GM12873 (cell line): ENCODE measurements around the gene SYAP1.

Experiments used
- TF ChIP-seq, protein P1 (sequence below): IDR thresholded peaks from 2 replicates; pipeline ENCODE4 v1.5.1; 2012; ENCODE audit warnings: low read depth, mild to moderate bottlenecking, moderate library complexity, low read length, control low read depth; ENCODE audit not compliant: insufficient read depth; ENCODE audit errors: missing control alignments

Gene SYAP1

DNA sequence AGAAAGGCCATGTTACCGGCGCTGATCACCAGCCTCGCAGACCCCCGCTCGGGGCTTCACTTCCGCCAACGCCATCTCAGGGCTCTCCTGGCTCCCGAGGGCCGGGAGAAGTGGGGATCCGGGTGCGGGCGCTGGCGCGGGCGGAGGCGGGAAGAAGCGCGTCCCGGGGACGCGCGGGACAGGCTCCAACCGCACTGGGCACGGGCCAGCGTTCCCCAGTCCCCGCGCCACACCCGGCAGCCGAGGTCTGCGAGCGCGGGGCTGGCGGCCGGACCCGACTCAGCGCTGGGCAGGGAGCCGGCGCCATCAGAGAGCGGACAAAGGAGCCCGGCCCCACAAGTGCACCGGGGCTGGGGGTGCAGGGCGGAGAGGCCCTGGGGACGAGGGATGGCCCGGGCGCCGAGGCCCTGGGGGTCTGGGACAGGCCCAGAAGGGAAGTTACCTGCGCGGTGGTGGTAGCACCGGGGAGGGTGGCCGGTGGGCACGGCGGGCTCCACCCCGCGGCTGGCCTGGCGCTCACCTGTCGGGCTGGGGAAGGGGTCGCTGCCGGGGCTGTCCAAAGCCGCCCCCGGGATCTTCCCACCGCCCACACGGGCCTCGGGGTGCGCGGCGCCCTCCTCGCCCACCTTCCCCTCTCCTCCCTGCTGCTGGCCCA is 7.4 kb upstream of the SYAP1 start:
- TF ChIP-seq, protein P1, sequence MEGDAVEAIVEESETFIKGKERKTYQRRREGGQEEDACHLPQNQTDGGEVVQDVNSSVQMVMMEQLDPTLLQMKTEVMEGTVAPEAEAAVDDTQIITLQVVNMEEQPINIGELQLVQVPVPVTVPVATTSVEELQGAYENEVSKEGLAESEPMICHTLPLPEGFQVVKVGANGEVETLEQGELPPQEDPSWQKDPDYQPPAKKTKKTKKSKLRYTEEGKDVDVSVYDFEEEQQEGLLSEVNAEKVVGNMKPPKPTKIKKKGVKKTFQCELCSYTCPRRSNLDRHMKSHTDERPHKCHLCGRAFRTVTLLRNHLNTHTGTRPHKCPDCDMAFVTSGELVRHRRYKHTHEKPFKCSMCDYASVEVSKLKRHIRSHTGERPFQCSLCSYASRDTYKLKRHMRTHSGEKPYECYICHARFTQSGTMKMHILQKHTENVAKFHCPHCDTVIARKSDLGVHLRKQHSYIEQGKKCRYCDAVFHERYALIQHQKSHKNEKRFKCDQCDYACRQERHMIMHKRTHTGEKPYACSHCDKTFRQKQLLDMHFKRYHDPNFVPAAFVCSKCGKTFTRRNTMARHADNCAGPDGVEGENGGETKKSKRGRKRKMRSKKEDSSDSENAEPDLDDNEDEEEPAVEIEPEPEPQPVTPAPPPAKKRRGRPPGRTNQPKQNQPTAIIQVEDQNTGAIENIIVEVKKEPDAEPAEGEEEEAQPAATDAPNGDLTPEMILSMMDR = no peak

DNA sequence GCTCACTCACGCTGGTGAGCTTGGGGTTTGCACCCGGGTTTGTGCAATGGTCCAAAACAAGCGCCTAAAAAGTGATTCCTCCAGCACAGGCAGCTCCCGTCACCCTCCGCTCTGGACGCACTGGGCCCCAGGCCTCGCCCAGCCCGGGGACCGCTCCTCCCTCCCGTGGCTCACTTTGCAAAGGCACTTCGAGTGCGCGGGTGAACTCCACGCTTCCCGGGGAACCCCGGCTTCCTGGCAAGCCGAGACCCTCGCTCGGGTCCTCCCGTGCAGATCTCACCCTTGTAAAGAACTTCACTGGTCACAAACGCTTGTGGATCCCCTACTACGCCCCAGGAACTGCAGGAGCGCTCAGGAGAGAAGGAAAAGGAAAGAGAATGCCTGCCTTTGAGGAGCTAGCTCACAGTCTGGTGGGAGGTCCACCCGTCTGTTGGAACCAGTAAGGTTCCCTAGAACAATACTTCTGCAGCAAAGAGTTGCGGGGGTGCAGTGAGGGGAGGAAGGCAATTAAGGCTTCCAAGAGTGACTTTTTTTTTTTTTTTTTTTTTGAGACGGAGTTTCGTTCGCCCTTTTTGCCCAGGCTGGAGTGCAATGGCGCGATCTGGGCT is 6.8 kb upstream of the SYAP1 start, which contains the start of gene CTPS2:
TSS of gene CTPS2 (minus strand) at position 122 of the 608 bp plus-strand sequence. CDS start 9,767 bp downstream, outside the sequence.
- TF ChIP-seq, protein P1 = peak; percentile 4

DNA sequence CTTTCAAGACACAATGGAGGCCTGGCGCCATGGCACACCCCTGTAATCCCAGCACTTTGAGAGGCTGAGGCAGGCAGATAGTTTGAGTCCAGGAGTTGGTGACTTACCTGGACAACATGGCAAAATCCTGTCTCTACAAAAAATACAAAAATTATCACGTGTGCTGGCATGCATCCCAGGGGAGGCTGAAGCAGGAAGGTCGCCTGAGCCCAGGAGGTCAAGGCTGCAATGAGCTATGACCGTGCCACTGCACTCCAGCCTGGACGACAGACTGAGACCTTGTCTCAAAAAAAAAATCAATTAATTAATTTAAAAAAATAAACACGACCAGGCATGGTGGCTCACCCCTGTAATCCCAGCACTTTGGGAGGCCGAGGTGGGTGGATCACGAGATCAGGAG is 4.9 kb upstream of the SYAP1 start:
- TF ChIP-seq, protein P1 = no peak

DNA sequence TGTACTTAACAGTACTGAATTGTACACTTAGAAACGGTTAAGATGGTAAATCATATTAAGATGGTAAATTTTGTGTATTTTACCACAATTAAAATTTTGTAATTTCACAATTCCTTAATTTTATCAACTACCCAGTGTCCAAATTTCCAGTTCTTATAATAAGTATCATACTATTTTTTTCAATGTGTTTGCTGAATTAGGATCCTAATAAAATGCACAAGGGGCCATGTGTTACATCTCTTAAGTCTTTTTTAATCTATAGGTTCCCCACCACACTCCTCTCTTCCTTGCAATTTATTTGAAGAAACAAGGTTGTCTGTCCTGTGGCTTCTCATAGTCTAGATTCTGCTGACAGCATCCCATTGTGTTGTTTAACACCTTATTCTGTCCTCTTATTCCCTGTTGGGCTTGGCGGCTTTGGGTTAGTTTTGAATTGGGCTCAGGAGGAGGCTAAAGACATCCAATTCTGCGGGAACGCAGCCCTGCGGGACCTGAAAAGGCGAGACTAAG is 533 bp upstream of the SYAP1 start:
- TF ChIP-seq, protein P1 = no peak

DNA sequence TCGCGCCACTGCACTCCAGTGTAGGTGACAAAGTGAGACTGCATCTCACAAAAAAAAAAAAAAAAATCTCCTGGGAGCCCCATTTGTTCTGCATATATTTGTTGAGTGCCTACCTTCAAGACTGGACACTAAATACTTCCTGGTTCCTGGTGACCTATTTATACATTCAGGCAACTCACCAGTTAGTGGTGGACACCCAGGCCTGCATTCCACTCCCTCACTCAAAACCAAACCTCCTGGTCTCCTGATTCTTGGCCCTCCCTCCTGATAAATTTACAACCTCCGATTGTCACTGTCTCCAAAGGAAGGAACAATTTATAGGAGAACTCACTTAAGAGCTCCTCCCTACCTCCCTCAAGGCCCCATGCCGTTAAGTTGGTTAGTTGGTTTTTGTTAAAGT is 3.1 kb downstream of the SYAP1 start:
- TF ChIP-seq, protein P1 = no peak

DNA sequence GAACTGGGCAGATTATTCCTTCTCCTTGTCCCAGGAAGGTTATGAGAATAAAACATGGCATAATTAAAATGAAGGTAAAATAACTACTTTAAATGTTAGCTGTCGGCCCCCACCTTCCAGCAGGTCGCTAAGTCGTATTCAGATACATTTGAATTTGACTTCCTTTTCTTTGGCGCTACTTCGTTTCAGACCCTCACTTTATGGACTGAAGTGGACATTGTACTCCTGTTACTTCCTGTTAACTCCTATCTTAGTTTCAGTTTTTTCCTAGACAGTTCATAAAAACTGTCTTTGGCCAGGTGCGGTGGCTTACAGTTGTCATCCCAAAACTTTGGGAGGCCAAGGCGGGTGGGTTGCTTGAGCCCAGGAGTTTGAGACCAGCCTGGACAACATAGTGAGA is 5.7 kb downstream of the SYAP1 start:
- TF ChIP-seq, protein P1 = no peak

DNA sequence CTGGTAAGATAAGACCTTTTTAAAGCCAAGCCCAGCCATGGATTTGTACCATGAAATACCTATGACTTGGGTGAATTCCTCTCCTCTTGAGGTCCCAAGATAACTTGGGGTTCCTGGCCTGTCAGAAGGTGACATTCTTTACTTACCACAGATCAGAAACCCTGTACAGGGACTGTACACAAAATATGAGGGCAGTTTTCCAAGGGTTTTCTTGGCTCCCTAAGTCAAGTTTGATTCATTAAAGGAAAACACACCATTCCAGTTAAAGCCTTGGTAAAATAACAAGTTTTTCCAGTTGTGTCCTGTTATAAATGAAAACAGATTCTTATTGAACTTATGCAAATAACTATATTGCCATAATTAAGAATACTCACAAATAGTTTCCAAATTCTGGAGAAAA is 8.2 kb downstream of the SYAP1 start:
- TF ChIP-seq, protein P1 = no peak
